ENCODE data around the gene SEC62.

Gene SEC62

DNA sequence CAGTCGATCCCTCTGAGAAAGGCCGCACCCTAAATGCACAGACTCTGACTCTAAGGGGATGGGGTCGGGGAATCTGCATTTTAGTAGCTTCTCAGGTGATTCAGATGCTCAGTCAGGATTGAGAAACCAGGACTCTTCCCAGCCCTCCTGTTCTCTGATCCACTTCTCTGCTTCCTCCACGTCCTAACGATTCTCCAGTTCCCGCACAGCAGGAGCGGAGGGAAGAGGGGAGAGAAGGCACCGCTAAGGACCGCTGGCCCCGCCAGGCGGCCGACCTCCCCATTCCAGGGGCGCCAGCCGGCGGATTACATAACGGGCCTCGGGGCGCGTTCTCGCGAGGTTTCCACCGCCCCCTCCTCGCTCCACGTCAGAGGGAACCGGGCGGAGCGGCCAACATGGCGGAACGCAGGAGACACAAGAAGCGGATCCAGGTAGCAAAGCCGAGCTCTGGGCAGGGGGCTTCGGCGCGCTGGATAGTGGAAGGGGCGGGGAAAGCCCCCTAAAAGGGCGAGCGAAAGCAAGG is at the start of gene SEC62:
SEC62 (plus strand) TSS at position 380 of the 523 bp plus-strand sequence; CDS start at position 396, 16 bp downstream.
- peak; percentile 70 for DNase-seq (ENCODE audit: low spot score)
- no peak for FAIRE-seq

- no peak for DNase-seq (ENCODE audit: low spot score)
- no peak for FAIRE-seq
Measured at GRCh38 chr3:169923189-169923588, 43.4 kb upstream of the SEC62 start.

DNA sequence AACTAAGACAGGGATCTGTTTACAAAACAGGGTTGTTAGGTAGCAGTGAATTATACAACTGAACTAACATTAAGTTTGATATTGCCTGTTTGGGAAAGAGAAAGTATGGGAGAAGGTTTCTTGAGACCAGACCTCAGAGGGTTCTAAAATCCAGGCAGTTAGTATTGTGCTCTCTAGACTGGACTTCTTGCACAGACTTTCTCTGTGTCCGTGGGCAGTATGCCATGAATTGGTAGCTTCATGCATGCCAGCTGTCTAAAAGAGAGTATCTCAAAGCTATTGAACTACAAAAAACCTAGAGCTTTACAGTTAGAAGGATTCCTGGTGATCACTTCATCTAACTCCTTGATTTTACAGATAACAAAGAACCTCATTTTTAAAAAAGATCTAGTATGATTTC is 42.8 kb upstream of the SEC62 start:
- FAIRE-seq, result no peak
- DNase-seq (ENCODE audit: low spot score), result no peak

- FAIRE-seq (no peak), DNase-seq (ENCODE audit: low spot score) (no peak)
Measured at GRCh38 chr3:169929830-169930519, 36.6 kb upstream of the SEC62 start.

- DNase-seq (ENCODE audit: low spot score) (no peak), FAIRE-seq (no peak)
Measured at GRCh38 chr3:169930843-169931242, 35.8 kb upstream of the SEC62 start.

- FAIRE-seq (no peak), DNase-seq (ENCODE audit: low spot score) (no peak)
Measured at GRCh38 chr3:169931747-169932520, 34.7 kb upstream of the SEC62 start.

GRCh38 chr3:169939320-169939719 is 27.3 kb upstream of the SEC62 start:
- DNase-seq (ENCODE audit: low spot score) (no peak), FAIRE-seq (no peak)

- FAIRE-seq, result no peak
- DNase-seq (ENCODE audit: low spot score), result no peak
Measured at GRCh38 chr3:169939751-169940150, 26.9 kb upstream of the SEC62 start.

DNA sequence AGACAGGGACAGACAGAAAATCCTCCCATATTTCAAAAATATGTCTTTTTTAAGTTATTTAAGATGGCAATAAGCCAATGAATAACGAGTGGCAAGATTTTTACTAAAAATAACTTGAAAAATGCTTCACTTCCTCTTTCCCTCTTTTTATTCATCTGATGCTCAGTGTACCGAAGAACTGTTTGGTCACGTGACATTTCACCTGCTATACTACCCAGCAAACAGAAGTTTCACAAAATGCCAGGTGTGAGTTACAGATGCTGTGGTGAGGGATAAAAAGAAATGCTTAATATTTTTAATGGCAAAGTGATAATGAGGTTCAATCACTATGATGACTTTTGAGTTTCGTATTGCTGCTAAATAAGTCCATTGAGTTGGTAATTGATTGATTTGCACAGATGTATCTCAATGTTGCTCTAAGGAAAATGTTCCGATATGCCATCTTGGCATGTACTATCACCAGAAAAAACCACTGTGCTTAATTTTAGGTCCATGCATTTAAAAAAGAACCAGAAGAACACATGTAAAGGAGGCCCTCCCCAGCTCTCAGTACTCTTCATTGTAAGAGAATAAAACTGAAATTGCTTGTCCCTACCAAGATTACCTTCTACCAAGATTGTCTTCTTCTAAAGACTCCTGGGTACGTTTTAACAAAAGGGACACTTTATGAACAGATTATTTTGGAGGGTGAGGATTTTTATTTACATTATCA is 26.0 kb upstream of the SEC62 start:
- FAIRE-seq (no peak), DNase-seq (ENCODE audit: low spot score) (no peak)

GRCh38 chr3:169945313-169945712 is 21.3 kb upstream of the SEC62 start:
- DNase-seq (ENCODE audit: low spot score) (no peak), FAIRE-seq (no peak)

GRCh38 chr3:169946336-169946735 is 20.3 kb upstream of the SEC62 start:
- FAIRE-seq, result no peak

DNA sequence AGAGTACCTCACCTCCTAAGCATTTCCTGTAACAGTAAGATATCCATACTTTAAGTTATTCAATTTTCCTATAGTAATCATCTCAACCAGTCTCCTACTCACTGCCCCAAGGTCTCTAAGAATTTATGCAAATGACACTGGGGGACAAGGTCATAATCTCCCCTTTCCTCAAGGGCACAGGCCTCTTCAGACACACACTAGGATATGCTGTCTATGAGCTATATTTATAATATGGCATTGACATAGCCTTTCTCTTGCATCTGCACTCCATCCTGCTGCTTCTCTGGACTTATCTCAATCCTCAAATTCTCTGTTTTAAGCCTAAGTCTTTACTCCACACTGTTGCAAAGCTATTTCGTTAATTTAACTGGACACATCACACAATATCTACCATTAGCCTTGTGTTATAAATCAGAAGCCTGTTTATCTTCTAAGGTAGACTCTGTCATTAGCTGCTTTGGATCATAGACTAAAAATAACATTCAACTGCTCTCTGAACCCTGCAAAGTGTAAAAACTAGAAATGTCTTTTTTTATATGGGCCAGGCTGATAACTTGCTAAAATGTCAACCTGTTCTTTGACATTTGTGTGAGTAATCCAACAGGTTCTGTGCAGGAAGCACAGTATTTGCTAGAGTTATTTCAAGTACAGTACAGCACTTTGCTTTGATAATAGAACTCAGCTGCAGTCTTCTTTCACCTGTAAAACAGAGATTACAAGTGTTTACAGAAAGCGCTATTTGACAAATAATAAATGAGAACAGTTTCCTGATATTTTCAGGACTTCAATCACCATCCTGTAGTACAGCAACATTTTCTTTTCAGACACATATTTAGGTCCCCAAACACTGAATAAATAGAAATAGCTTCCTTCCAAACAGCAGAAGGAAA is 17.8 kb upstream of the SEC62 start:
- FAIRE-seq, result no peak
- DNase-seq (ENCODE audit: low spot score), result no peak

More at GRCh38 chr3:169946336-169946735, 20.3 kb upstream of the SEC62 start:
- no peak for DNase-seq (ENCODE audit: low spot score)

DNA sequence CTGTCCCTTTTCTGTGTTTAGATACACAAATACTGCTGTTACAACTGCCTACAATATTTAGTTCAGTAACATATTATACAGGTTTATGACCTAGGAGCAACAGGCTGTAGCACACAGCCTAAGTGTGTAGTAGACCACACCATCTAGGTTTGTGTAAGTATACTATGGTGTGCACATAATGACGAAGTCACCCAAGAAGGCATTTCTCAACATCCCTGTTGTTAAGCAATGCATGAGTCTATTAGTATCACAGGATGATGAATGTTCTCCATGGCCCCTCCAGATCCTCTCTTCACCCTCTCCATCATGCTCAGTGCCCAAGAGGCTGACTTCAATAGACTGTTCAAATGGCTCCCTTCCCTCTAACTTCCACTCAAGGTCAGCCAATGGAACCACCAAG is 14.6 kb upstream of the SEC62 start:
- FAIRE-seq (no peak), DNase-seq (ENCODE audit: low spot score) (no peak)

DNA sequence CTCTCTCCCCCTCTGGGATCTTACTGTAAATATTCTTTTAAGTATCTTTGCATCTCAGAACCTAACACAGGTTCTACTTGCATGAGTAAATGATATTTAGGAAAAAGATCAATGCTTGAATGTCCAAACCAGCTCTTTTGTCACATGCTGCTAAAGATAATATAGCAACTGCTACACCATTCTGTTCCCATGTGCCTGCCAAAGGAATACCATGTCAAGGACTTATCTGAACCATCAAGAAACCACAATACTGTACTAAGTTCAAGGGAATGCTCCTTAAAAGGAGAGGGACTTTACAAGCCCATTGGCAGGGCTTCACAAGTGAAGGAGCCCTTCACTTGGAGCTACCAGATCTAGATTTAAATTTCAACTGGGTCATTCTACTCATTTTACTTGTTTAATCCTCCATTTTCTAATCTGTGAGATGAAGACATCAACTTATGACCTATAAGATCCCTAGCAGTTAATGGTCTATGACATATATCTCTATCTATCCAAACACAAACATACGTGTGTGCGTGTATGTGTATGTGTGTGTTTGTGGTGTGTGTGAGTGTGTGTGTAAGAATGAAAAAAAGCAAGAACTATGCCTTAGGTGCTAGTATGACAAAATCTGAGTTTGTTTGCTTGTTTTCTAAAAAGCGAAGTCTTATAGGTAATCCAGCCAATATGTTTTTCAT is 13.0 kb upstream of the SEC62 start:
- no peak for FAIRE-seq
- no peak for DNase-seq (ENCODE audit: low spot score)

DNA sequence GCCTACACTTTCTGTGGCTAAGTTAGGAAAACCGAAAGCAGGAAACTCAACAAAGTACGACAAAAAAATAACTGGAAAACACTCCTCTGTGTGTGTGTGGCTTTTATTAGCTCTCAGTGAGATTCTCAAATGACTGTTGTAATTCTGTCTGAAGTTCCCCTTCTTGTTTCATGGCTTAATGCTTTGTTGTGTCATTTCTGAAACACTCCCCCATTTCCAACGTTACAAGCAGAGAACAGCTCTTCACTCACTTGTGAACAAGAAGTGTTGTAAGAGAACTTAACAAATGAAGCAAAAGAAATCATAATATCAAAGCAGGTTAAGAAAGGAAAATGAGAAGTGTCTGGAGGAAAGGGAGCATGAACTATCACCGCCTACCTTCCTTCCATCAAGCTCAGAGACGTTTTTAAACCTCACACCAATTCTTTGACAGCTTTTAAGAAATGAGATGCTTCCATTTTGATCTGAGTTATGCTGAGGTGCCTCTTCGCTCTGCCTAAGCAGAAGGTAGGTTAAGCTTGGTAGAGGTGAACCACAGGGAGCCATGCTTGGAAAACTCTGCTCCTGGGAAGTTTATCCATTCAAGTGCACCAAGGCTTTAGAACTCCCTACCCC is 12.4 kb upstream of the SEC62 start:
- DNase-seq (ENCODE audit: low spot score) (no peak), FAIRE-seq (no peak)

GRCh38 chr3:169955406-169955805 is 11.2 kb upstream of the SEC62 start:
- no peak for FAIRE-seq
- DNase-seq (ENCODE audit: low spot score), result no peak

DNA sequence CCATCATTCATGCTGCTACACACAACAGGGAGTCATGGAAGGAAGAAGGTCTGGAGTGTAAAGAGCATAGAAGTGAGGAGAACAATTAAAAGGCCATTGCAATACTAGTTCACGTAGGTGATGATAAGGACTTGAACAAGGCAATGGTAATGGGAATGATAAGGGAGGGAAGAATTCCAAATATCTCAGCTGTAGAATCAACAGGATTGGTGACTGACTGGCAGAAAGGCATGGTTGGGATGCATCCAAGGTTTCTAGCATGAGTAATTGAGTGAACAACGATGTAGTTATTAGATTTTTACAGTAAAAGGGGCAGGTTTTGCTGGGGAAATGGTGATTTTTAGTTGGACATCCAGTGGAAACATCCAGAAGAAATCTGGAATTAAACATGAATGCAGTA is 2.4 kb upstream of the SEC62 start:
- peak; percentile 18 for DNase-seq (ENCODE audit: low spot score)
- no peak for FAIRE-seq

GRCh38 chr3:169965562-169966427 is 812 bp upstream of the SEC62 start:
- DNase-seq (ENCODE audit: low spot score) (no peak), FAIRE-seq (no peak)

Data from RCC 7860 (cell line).